NCI-H1694 (cell line): ENCODE data around the gene RFESD.
"Not testable (repeated sequence)": the region's sequence is repeated elsewhere in the genome, so short reads cannot be mapped to it uniquely, and the experiment has no call there.

ENCODE experiments used
- DNase-seq: peaks from one replicate; lab custom pipeline; 2025; lab: John Stamatoyannopoulos, UW

RFESD gene

GRCh38 chr5:95628933-95629332 is 17.6 kb upstream of the RFESD start:
- no peak for DNase-seq

- DNase-seq: no peak
Observed at GRCh38 chr5:95630394-95630917, 16.1 kb upstream of the RFESD start.

- no peak for DNase-seq
Observed at GRCh38 chr5:95631255-95631958, 15.2 kb upstream of the RFESD start.

DNA sequence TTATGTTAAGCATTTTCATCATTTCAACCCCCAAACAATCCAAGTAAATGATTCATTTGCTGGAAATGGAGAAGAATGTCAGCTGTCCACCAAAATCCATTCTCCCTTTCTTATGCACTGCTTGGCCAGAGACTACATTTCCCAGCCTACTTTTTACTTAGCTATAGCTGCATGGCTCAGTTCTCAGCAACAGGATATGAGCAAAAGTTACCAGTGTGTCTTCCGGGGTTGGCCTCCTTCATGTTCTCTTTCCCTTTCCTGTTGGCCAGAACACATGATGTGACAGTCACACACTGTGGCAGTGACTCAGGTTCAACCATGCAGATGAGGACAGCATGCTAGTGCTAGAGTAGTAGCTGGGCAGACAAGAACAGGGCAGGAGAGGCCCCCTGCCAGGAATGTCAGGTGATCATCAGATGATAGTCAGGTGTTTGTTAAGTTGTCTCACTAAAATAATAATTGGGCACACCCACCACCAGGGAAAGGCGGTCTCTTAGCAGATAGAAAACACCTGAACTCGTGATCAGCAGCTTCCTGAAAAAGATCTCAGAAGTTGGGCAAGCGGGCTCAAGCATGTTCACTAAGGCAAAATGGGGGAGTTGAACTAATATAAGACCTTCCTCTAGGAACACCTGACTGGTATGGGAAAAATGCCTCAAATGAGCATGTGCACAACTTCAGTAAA is 14.4 kb upstream of the RFESD start:
- DNase-seq: no peak

DNA sequence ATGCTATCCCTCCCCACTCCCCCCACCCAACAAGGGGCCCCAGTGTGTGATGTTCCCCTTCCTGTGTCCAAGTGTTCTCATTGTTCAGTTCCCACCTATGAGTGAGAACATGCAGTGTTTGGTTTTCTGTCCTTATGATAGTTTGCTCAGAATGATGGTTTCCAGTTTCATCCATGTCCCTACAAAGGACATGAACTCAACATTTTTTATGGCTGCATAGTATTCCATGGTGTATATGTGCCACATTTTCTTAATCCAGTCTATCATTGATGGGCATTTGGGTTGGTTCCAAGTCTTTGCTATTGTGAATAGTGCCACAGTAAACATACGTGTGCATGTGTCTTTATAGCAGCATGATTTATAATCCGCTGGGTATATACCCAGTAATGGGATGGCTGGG is 13.6 kb upstream of the RFESD start:
- not testable (repeated sequence) for DNase-seq

DNA sequence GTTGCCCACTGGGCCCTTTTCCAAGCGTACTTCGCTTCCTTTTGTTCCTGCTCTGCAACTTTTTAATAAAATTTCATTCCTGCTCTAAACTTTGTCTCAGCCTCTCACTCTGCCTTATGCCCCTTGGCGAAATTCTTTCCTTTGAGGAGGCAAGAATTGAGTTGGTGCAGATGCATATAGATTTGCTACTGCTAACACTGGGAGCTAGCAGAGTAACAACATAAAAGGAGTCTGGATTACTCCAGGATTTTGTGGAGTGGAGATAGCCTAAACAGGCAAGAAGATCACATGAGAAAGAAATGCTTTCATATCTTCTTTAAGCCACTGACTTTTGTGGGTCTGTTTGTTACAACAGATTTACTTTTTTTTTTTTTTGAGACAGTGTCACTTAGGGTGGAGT is 12.9 kb upstream of the RFESD start:
- DNase-seq: no peak

- no peak for DNase-seq
Observed at GRCh38 chr5:95634081-95634480, 12.5 kb upstream of the RFESD start.

- DNase-seq: no peak
Observed at GRCh38 chr5:95638632-95639031, 7.9 kb upstream of the RFESD start.

DNA sequence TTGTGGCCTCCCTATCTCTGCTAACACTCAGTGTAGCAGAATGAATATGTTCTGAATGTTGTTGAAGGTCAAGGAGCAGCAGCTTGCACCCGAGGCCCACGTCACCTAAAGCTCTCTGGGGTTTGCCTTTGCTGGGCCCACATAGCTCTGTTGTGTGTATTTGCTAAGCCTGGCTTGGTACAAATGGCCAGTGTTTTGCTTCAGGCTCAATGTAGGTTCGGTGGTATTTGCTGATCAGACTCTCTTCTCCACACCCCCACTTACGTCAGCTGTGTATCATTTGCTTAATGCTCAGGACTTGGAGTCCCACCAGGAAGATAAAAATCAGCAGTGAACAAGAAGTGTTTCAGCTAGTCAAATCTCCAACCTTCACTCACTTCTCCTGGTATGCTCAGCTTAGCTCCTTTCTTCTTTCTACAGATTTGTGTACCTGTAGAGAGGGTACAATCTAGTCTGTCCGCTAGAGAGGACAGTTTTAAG is 4.8 kb upstream of the RFESD start:
- no peak for DNase-seq

DNA sequence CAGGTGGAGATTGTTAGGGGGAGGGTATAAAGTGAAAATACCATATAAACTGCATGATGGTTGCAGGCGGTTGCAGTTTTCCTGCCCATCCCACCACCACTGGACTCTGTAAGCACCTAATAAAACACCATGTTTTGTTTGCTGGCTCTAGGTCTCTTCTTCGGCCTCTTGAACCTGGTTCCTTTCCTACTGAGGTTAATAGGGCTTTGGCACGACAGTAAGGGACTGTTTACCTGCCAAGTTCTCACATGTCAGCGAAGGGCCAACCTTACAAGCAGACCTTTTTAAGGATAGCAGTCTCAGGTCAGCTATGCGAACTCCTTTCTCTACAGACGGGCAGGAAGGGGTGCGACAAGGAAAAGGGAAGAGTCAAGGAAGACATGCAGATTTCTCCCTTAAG is 3.4 kb upstream of the RFESD start:
- no peak for DNase-seq

DNA sequence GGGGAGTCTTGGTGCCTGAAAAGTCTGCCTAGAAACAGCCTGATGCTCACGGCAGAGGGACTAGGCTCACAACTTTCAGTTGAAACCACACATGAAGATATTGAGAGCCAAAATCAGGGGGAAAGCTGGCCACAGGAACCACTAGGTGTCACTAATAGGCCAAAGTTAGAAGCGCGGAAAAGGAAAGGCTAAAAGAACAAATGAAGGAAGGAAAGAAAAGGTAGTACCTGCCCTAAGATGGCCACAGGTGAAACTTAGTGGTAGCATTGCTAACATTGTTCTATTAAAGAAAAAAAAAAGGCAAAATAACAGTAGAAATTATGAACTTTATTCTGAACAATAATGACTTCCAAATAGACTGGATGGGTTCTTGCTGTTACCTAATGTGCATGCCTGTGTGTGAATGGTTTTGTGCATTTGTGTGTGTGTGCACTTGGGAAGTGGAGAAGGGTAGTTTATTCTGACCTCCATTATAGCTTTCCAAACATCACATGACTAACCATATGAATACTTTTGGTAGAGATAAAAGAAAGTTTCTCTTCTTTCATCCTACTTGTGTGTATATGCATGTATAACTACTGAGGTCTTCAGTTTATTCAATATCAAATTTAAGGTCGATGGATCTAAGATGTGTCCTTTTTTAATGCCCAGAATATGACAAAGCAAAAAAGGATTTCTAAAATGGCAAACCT is 2.1 kb upstream of the RFESD start:
- no peak for DNase-seq

DNA sequence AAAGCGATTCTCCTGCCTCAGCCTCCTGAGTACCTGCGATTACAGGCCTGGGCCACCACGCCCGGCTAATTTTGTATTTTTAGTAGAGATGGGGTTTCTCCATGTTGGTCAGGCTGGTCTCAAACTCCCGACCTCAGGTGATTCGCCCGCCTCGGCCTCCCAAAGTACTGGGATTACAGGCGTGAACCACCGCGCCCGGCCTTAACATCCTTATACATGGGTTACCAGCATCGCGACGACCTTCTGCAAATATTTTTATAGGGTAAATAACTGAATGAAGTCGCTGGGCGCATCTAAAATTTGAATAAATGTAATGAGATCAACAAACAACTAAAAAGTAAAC is 380 bp upstream of the RFESD start:
- DNase-seq: not testable (repeated sequence)

DNA sequence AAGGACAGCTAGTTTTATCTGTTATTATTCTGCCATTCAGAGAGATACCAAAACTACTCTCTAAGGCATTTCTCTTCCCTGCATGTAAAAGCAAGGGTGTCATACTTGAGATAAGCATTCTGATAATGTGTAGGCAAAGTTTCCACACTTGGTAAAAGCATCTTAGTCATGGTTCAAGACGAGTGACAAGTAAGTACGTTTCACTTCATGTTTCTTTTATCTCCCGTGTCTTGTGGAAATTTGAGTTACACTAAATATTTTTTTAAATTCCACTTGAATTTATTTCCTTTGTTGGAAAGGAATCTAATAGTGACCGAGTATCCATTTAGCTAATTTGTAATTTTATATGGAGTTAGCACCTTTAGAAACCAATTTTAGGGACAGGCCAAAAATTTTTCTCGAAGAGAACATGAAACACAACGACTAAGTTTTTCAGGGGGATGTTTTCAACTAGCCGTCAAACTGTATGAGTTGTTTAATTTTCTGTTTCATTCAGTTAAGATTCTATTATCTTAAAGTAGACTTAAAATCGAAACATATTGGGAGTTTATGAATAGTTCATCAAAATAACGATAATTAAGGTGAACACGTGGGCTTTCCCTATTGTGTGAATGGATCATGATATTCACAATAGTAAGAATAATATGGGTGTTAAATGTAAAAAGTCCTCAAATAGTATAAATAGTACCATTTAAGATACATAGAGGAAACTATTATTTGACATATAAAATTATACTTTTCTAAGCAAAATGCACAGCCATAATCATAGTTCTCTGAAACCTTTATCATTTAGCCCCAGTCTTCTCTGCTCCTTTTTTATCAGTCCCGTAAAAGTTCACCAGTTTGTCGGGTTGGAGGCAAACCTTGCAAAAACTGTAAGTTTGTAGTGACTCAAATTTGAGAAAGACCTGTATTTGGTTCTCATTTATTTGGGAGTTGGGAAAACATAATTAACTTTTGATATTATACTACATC is 1.6 kb downstream of the RFESD start:
- DNase-seq: no peak

- DNase-seq: no peak
Observed at GRCh38 chr5:95649274-95649673, 2.7 kb downstream of the RFESD start.

DNA sequence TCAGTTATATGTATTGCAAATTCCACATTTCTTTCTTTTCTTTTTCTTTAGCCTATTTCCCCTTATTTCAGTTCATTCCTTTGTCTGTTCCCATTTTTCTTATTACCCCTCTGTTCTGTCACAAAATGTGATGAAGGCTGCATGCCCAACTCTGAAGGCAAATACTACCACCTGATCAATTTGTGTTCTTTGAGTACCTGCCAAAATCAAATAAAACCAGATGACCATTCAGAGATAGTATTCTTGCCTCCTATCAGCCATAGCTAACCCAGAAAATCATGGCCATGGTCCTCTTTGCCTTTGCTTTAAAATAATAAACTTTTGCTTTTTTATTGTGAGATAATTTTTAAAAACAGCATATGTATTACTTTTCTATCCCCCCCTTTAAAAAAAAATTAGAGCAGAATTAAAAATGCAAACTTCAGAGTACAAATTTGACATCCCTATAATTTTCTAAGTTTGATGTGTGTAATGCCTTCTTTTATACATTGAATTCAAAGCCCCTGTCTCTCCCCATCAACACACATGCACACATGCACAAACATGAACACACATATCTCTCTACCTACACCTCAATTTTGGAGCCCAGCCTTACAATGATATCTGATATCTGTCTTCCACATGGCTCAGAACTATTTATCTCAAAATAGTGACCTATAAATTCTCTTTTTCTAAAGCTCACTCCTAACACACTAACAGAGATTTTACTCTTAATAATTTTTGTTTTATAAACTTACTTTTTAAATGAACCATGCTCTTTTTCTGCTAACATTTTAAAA is 3.5 kb downstream of the RFESD start:
- no peak for DNase-seq

DNA sequence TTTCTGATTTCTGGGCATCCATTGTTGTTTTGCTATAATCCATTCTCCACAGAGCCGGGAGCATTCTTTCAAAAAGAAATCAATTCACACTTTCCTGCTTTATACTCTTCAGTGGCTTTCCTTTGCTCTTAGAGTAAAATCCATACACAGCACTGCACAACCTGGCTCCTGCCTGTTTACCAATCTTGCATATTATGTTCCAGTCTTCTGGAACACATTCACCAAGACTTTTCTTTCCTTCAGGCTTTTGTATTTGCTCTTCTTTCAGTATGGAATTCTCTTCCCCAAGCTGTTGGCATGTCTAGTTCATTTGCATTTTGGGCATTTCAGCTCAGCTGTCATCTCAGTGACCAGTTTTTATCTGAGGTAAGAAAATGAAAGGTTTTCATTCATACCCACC is 6.3 kb downstream of the RFESD start:
- DNase-seq: no peak

DNA sequence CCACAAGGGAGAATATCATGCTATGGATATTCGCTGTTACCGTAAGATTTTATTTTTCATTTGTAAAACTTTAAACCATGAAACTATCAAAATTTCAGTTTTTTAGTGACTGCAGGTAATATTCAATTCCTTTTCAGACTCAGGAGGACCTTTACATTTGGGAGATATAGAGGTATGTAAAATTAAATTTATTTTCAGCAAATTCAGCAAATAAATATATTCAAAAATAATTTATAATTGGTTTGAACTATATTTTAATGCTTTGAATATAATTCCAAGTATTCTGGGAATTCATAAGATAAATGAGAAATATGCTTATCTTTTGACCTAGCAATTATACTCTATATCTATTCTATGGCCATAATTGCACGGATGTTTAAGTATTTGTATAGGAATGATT is 7.6 kb downstream of the RFESD start:
- no peak for DNase-seq

- DNase-seq: no peak
Observed at GRCh38 chr5:95655575-95655974, 9.0 kb downstream of the RFESD start.

DNA sequence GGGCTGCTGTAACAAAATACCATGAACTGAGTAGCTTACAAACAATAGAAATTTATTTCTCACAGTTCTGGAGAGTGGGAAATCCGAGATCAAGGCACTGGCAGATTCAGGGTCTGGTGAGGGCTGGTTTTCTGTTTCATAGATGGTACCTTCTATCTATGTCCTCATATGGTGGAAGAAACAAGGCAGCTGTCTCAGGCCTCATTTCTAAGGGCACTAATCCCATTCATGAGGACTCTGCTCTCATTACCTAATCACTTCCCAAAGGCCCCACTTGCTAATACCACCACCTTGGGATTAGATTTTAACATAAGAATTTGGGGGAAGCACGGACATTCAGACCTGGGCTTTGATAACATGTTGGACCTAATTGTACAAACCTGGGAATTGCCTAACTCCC is 13.5 kb downstream of the RFESD start:
- DNase-seq: no peak

GRCh38 chr5:95662946-95663345 is 16.4 kb downstream of the RFESD start:
- no peak for DNase-seq

DNA sequence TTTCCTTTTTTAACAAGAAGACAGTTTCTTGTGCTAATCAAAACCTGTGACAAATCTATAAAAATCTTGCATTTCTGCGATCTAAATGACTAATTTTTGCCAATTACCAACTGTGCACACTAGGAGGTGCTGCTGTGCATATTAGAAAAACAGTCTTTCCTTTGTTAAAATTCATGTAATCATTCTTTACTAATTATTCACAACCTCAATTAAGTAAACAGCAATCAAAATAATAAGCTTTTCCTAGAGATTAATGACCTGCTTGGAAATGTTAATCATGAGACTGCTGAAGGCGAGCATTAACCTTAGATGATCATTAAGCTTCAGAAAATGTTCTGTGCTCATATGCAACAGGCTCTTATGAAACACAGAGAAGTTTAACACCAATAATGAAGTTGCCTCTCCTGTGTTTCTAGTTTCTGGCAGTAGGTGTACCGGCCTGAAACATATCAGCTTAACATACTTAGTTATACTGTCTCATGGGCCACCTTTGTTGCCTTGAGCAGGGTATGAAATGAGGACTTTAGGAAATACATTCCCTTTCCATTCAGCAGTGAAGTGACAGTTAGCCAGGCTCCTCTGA is 17.7 kb downstream of the RFESD start:
- peak; percentile 39 for DNase-seq
